Tibial nerve (tissue), 3 donors: ENCODE results near the gene TRPM8.

Experiments
- CTCF ChIP-seq, 5 experiments: fragments of 200-600 bp in 3 of 5; fragments of 450-650 bp in 2 of 5; sonication (generic) in 3 of 5; IDR thresholded peaks; one replicate each; pipeline ENCODE4 v1.5.1; 2016 to 2019; ENCODE audit warnings: antibody characterized with exemption in 5 of 5, mild to moderate bottlenecking in 3 of 5, moderate library complexity in 2 of 5
- POLR2A ChIP-seq, 2 donors: fragments of 450-650 bp; IDR thresholded peaks; one replicate each; pipeline ENCODE4 v1.6.1; 2017; ENCODE audit warnings: antibody characterized with exemption in 2 of 2, mild to moderate bottlenecking in 2 of 2, moderate library complexity in 2 of 2

GRCh38 chr2:233966388-233966787 lies 49.2 kb downstream of the TRPM8 start:
- no peak for TF ChIP-seq POLR2A (IDR thresholded peaks at IDR 0.05)
- no peak for TF ChIP-seq CTCF (IDR thresholded peaks at IDR 0.05)
